Tibial nerve (tissue), 3 donors: ENCODE data around the gene NAPSA.

Experiments used
- POLR2A ChIP-seq, 2 donors: fragments of 450-650 bp; IDR thresholded peaks; one replicate each; pipeline ENCODE4 v1.6.1; 2017; ENCODE audit warnings: antibody characterized with exemption in 2 of 2, mild to moderate bottlenecking in 2 of 2, moderate library complexity in 2 of 2
- TF ChIP-seq, protein P1 (sequence below), 5 experiments: fragments of 200-600 bp in 3 of 5; fragments of 450-650 bp in 2 of 5; sonication (generic) in 3 of 5; IDR thresholded peaks; one replicate each; pipeline ENCODE4 v1.5.1; 2016 to 2019; ENCODE audit warnings: antibody characterized with exemption in 5 of 5, mild to moderate bottlenecking in 3 of 5, moderate library complexity in 2 of 5

DNA sequence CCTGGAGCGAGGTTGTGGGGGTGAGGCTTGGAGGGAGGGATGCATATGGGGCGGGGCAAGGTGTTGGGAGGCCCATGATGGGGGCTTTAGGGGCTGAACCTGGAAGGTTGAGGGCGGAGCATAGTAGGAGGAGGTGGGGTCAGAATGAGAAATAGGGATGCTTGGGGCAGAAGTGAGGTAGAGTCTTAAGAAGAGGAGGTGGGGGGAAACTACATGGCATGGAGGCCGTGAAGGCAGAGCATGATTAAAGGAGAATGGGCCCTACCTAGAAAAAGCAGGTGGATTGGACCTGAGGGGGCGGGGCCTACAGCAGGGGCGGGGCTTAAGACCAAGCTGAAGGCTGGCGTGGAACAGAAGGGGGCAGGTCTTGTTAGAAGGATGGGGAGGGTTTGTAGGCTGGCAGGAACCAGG lies 11.6 kb upstream of the NAPSA start:
- TF ChIP-seq, protein P1, sequence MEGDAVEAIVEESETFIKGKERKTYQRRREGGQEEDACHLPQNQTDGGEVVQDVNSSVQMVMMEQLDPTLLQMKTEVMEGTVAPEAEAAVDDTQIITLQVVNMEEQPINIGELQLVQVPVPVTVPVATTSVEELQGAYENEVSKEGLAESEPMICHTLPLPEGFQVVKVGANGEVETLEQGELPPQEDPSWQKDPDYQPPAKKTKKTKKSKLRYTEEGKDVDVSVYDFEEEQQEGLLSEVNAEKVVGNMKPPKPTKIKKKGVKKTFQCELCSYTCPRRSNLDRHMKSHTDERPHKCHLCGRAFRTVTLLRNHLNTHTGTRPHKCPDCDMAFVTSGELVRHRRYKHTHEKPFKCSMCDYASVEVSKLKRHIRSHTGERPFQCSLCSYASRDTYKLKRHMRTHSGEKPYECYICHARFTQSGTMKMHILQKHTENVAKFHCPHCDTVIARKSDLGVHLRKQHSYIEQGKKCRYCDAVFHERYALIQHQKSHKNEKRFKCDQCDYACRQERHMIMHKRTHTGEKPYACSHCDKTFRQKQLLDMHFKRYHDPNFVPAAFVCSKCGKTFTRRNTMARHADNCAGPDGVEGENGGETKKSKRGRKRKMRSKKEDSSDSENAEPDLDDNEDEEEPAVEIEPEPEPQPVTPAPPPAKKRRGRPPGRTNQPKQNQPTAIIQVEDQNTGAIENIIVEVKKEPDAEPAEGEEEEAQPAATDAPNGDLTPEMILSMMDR (IDR thresholded peaks at IDR 0.05): no peak
- TF ChIP-seq POLR2A (IDR thresholded peaks at IDR 0.05): no peak
